ENCODE results near the gene PTPRE.

Gene PTPRE, protein sequence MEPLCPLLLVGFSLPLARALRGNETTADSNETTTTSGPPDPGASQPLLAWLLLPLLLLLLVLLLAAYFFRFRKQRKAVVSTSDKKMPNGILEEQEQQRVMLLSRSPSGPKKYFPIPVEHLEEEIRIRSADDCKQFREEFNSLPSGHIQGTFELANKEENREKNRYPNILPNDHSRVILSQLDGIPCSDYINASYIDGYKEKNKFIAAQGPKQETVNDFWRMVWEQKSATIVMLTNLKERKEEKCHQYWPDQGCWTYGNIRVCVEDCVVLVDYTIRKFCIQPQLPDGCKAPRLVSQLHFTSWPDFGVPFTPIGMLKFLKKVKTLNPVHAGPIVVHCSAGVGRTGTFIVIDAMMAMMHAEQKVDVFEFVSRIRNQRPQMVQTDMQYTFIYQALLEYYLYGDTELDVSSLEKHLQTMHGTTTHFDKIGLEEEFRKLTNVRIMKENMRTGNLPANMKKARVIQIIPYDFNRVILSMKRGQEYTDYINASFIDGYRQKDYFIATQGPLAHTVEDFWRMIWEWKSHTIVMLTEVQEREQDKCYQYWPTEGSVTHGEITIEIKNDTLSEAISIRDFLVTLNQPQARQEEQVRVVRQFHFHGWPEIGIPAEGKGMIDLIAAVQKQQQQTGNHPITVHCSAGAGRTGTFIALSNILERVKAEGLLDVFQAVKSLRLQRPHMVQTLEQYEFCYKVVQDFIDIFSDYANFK

DNA sequence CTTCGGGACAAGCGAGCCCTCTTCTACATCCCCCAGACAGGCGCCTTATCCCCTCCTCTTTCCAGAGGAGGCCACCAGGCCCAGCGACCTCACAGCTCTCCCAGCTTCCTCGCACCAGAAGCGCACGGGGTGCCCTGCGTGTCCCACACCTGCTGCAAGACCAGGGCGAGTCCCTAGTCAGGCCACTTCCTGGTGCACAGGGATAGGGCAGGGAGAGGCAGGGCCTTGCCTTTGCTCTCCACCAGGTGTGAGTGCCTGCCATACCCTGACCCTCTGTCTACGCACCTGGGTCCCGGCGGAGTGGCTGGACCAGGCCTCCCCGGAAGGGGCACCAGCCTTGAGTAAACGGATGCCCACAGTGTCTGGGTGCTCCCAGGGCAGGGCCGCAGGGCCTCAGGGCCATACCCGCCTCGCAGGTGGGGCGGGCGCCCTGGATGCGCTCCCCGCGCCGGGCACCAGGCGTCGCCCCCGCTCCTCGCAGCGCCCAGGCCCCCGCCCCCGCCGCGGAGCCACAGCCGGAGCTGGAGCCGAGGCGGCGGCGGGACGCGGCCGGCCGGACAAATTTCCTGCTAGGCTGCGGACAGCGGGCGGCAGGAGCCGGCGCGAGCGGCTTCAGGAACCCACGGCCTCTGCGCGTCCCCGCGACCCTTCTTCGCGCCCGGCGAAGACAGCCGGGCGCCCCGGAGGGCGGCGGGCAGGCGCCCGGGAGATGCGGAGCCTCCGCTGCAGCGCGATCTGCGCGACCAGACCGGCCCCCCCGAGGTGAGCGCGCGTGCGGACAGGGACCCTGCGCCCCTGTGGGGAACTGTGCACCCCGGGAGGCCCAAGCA lies at the start of gene PTPRE:
Gene PTPRE, plus strand, starts transcription at position 556 of the 830 bp plus-strand sequence. CDS start 133,779 bp downstream, outside the sequence.
- peak; percentile 47 for DNase-seq

DNA sequence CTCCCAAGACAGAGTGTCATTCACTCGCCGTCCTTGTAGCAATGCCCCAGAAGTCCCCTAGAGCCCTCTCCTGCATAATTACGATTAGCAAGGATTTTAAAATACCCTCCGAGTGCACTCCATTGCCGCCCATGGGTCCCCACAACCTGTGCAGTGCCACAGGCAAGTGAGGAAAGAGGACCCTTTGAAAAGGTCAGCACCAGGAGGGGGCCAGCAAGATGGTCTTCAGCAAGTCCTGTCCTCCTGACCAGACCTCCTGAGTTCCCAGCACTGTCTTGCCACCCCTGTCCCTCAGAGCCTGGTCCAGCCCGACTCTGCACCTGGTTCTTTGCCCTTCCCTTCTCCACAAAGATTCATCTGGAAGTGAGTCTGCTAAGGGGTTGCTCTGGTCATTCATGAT lies 46.3 kb upstream of the PTPRE start:
- no peak for DNase-seq

DNA sequence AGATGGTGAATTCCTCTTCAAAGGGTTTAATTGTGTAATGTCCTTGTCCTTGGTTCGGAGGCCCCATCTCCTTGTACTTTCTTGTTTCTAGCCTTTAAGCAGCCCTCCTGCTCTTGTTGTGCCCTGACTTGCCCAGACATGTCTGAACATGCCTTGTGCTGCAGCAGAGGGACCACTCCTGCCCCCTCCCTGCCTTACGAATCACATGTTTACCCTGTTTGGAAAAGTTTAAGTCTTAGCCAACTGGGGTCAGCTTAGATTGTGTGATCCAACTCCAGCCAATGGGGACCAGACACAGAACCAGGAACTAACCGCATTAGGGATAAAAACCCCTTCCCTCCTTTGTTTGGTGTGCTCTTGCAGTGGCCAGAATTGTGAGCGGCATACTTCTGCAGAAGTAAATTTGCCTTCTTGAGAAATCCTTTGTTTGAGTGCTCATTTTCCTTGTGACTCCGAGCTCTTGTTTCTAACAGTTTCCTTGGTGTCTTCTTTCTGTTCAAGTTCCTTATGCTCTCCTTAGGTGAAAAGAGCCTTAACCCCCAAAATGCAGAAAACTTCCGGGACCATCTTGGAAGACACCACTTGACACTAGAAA lies 43.6 kb upstream of the PTPRE start:
- no peak for DNase-seq

DNA sequence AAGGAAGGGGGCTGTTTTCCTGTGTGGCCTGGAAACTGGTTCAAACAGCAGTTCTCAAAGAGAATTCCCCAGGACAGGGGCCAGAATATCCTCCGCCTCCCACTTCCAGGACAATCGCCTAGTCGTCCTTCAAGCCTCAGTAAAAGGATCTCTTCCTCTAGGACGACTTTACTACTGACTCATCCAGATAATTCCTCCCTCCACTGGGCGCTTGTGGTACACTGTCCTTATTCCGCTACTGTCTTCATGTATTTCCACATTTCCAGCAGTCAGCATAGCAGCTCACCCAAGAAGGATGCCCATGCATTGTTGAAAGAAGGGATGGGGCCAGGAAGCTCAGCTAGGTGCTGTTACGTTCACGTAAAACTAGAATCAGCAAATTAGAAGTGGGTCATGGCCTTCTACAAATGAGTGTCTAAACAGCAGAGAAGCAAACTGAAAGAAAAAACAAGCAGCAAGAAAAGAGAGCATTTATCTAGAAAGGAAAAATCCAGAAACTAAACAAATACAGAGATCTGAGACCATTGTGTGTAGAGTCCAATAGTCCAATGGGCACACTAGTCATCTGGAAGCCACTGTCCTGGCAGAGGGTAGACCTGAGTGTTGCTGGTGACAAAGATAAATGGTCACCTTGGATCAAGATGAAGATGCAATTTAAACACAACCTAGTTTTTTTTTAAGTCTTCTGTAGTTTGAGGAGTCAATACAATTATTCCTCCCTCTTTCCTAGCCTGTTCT lies 40.5 kb upstream of the PTPRE start:
- DNase-seq = no peak

DNA sequence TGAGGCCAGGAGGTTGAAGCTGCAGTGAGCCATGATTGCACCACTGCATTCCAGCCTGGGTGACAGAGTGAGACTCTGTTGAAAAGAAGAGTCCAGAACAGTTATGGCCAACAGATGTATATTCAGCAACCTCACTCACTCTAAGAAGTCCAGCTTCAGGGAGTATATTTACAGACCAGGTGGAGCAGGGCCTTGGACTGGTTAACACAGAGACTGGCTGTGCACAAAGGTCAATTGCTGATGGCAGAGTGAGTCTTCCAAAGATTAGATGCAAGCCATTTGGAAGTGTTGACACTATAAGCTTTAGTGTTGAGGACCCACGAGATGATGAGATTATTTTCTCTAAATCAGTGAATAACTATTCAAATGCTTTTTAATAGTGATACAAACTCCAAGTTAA lies 39.1 kb upstream of the PTPRE start:
- no peak for DNase-seq

DNA sequence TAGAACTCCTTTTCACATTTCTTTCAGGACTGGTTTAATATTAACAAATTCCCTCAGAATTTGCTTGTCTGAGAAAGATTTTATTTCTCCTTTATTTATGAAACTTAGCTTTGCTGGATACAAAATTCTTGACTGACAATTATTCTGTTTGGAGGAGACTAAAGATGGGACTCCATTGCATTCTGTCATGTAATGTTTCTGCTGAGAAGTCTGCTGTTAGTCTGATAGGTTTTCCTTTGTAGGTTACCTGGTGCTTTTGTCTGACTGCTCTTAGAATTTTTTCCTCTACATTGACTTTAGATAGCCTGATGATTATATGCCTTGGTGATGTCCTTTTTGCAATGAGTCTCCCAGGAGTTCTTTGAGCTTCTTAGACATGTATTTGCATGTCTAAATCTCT lies 37.6 kb upstream of the PTPRE start:
- no peak for DNase-seq

DNA sequence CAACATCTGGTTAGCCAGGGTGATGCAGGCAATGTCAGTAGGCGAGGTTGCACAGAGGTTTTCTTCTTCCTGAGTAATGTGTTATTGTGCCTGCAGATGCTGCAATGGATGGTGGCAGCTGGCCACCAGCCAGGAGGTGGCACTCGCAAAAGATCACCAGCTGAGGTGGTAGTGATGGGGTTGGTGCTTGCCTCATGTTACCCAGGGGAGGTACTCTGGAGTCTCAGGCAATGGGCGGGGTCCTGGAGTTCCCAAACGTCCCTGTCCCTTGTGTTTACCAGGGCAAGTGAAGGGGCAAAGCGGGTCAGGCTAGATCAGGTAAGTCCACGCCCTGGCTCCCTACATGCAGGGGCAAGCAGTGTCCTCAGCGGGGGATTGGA lies 35.3 kb upstream of the PTPRE start:
- no peak for DNase-seq

DNA sequence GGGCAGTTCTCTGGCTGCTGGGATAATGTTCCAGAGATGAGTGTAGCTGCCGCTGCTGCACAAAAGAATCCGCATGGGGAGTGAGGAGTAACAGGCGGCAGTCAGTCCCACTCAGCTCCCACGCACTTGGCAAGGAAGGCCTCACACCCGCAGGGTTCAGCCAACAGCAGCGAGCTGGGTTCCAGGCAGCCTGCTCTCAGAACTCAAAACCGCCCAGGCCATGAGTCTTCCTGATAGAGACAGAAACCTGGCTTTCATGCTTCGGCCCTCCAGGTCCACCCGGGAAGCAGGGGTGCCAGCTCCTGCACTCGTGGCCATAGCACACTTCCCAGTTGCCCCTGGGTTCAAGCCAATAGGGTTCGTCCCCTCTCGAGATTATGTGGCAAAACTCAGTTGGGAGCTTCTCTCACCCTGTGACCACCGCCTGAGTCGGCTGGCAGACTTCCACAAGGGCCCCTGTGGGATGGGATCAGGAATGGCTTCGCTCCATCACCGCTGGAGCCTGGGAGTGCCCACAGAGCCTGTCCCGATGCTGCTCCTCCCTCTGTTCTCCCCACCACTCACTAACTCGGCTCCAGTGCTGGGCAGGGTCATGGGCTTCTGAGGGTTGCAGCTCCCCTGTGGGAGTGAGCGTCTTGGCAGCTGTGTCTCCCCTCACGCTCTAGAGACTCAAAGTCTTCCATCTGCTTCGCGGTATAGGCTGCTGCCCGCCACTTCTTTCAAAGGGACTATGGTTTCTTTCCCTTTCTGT lies 34.7 kb upstream of the PTPRE start:
- no peak for DNase-seq

DNA sequence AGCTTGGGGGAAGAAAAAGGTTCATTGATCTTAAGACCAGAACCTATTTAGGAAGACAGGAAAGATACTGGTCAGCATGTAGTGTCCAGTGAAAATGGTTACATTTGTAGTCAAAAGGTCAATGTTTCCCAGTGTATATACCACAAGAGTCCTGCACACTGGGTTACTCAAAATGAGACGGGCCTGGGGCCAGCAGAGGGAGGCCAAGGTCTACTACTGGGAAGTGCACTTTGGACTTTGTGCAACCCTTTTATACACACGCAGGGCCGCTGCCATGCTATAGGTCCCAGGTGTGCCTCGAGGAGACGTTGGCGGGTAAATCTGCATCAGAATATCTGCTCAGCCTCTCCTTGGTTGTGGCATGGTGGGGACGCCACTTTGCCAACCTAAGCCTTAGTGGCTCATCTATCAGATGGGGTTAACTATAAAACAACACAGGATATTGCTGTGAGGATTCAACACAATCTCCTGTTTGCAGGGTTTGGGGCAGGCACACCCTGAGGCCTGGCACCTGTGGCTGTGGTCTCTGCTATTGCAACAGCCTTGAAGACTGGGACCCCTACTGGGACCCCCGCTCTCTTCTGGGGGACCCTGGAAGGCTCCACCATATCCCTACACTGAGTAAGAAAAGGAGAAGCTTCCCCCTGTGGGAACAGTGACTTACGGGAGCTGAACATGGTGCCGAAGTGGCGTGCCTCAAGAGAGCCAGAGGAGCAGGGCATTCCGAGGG lies 33.9 kb upstream of the PTPRE start:
- no peak for DNase-seq

DNA sequence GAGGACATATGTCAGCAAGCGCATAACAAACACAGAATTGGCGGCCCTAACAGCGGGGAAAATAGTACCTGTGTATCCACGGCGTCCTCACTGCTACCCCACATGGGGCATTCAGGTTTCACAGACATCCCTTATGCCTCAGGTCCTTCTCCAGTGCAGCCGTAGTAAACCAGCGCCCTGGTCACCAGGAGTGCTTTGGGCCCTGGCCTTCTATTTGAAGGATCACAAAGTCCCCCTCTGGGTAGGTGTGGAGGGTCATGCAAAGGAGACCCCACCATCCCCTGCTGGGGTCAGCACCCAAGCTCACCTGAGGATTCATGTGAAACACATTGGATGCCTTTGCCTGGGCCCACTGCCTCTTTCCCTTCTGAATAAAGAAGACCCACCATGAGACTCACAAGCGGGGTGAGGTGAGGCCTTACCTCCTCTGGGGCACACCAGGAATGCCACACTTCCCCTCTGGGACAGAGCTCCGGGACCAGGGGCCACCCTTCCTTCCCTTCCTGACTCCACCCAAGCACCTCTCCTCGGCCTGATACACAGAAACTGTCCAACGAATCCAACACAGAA lies 32.9 kb upstream of the PTPRE start:
- DNase-seq = no peak

DNA sequence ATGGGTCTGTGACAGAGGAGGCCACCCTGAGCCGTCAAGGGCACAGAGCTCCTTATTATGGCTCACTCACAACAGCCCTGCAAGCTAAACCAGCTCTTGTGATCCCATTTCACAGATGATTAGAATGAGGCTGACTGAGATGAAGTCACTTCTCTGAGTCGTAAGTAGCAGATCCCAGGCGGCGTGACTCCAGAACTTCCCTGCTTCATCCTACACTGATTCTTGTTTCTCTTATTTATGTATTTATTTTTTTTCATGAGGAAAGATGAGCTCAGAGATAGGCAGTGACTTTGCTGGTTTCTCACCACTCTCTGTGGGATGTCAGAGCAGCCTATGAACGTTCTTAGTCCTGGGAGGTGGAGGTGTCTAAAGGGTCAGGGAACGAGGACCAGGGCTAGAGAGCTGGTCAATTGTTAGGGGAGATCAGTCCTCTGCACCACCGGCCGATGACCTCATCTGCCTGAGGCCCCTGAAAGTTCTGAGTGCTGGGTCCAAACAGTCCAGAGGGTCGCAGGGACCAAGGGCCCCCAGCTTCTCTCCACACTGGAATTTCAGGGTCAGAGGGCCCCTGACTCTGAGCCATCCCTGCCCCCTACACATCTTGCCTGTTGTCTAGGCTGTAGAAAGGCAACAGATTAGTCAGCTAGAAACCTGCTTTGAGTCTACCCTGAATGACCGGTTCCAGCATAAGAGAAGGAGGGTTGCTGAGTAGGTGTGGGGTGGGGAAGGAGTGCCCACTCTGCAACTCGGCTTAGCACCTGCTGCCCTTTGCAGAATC lies 32.0 kb upstream of the PTPRE start:
- no peak for DNase-seq

DNA sequence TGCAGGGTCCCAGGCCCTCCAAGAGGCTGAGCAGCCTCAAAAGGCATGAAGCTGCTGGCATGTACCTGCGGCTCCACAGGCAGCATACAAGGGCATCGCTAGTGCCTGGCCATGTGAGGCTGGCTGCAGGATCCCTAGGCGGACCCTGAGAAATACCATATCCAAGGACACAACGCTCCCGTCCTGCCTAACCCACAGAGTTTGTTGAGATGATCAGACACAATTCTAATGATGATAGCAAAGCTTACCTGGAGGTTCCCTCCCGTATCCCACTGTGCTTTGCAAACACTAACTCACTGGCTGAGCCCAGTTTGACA lies 31.5 kb upstream of the PTPRE start:
- no peak for DNase-seq

DNA sequence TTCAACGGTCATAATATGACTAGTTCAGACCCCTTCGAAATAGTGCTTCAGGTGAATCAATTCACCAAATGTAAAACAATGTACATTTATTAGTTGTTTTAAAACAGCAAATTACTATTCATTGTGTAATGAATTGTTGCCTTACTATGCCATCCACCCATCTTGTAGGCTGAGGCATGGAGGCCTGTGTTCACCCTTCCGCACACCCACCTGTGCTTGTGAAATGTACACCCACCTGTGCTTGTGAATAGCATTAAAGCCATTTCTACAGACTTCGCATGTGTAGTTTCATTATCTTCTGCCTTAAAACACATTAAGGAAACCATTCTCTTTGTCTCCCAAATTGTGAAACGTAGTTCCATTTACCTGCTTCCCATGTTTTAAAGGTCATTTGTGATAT lies 31.0 kb upstream of the PTPRE start:
- DNase-seq = no peak

DNA sequence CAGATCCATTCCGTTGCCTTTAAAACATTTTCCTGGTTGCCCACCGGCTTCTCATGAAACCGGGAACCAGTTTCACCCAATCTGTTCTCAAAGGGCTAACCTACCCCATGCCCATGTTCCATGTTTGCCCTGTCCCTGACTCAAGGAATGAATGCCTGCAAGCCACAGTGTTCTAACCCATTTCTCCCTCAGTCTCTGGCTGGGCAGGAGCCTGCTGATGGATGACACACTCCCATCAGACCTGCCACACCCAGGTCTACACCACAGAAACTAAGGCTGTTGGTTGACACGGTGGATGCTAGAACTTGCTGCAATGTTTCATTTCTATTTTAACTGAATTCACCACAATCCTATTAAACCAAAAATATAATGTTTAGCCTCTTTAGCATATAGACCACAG lies 29.8 kb upstream of the PTPRE start:
- DNase-seq = no peak

DNA sequence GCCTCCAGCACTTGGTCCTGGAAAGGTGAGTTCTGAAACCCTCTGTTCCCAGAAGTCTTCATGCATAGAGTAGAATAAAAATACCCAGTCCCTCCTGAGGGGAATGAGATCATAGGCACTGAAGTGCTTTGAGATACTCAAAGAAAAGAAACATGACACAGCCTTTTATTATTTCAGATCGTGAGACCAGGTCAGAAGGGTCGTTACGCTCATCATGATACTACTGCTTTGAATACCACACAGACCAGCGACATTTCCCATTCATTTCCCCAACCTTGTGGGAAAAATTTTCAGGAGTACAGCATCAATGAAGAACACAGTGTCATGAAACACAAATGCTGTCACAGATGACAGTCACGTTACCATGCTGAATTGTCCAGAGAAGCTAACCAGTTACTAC lies 29.2 kb upstream of the PTPRE start:
- DNase-seq = no peak

DNA sequence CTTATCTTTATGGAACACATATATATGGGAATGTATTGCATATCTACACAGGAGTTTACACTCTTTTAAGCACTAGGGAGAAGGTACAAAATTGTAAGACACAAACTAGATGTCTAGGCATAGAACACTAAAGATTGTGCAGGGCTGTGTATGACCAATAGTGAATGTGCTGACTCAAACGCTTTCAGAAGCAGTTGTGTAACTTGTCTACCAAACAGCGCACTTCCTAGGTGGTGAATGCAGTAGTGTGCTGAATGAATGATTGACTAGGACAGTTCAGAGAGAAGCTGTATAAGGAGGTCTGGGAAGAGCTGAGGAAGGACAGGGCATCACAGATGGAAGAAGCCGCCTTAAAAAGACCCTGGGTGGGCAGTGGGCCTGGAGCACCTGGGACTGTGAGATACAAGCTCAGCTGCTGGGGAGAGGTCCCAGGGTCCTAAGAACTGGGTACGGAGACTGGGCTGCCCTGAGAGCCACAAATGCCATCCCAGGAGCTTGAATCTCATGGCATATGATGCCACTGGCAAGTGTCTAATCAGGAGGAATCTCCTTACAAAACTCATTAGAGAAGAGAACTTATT lies 28.3 kb upstream of the PTPRE start:
- DNase-seq = no peak

DNA sequence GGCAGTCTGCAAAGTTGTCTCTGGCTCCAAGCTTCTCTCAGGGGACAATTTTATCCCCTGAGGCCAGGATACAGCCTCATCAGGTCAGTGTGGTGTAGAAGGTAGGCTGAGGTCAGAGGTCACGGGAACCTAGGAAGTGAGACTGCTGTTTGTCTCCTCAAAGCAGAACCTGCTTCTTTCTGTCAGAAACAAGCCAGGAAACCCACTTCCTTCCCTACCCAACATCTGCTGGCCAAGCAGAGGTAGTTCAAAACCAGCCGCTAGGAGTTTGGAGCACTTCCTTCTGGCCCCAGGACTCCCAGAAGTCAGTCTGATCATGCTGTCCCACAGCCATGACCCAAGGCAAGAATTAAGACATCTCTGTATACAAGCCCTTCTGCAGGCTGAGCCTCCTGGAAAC lies 26.3 kb upstream of the PTPRE start:
- no peak for DNase-seq

DNA sequence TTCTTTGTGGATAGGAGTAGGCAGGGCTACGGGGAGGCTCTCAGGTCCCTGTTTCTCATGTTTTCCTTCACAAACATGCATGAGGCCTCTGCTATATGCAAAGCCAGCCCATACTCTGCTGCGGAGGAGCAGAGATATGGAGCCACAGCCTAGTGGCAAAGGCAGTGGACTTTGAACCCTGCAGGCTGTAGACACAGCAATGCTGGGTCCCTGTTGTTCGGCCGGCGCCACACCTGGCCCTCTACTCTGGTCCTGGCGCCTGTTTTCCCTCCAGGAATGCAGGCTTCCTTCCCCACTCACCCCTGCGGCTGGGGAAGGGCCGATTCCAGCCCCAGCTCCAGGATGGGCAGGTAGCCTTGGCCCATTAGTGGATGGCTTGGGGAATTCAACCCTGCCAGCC lies 25.6 kb upstream of the PTPRE start:
- no peak for DNase-seq

DNA sequence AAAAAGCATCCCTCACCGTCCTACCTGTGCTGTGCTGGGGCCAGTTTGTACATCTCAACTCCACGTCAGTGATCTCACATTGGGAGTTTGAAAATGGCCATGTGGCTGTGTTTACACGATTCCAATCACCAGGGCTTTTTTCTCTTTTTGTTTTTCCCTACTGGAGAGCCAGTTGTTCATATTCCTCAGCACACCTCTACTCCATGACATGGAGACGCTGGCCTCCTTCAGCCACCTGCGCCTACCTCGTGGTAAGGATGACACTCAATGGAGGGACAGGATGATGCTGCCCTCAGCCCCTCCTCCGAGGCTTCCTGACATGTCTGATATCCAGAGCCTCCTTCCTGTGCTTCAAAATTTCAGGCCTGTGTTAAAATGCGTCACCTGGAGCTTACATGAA lies 24.5 kb upstream of the PTPRE start:
- no peak for DNase-seq

Data from GOT3 (cell line).